Endodermal cell (in vitro differentiated cells): ENCODE measurements around the gene HPCAL1. TPM values are rescaled to one million over a fixed set of nuclear protein-coding genes. Genes with fewer than 3 reads are reported as not detected.
"Not testable (repeated sequence)": the region's sequence is repeated elsewhere in the genome, so short reads cannot be mapped to it uniquely, and the experiment has no call there.

ENCODE experiments used
- DNase-seq: peaks from one replicate; pipeline ENCODE4 v3.0.0-alpha.2; 2017
- H3K27ac ChIP-seq: 2 replicates; pipeline ENCODE4 v1.5.1; 2013; ENCODE audit warnings: mild to moderate bottlenecking, low read depth, low read length, moderate library complexity
- H3K27me3 ChIP-seq: 2 replicates; pipeline ENCODE4 v1.6.1; 2013; ENCODE audit warnings: mild to moderate bottlenecking, low read length, moderate library complexity; ENCODE audit not compliant: insufficient read depth, control insufficient read depth, poor library complexity, severe bottlenecking
- H3K36me3 ChIP-seq: 2 replicates; pipeline ENCODE4 v1.7.0; 2013; ENCODE audit warnings: mild to moderate bottlenecking, low read length, moderate library complexity; ENCODE audit not compliant: control insufficient read depth, insufficient read depth
- H3K4me1 ChIP-seq: one replicate; pipeline ENCODE4 v1.7.0; 2013; ENCODE audit warnings: low read length; ENCODE audit not compliant: control insufficient read depth, insufficient read depth
- H3K4me3 ChIP-seq: 2 replicates; pipeline ENCODE4 v1.5.1; 2013; ENCODE audit warnings: mild to moderate bottlenecking, low read length, moderate library complexity
- H3K9ac ChIP-seq: 2 replicates; pipeline ENCODE4 v1.6.1; 2013; ENCODE audit warnings: mild to moderate bottlenecking, low read length, moderate library complexity; ENCODE audit not compliant: poor library complexity, severe bottlenecking; ENCODE audit errors: extremely low read depth
- H3K9me3 ChIP-seq: 2 replicates; pipeline ENCODE4 v1.6.1; 2013; ENCODE audit warnings: mild to moderate bottlenecking, low read length, moderate library complexity; ENCODE audit not compliant: control insufficient read depth
- H3K27ac Mint-ChIP-seq: 2 replicates; pipeline ENCODE4 v1.8.0; 2020; ENCODE audit warnings: mixed read lengths
- H3K27me3 Mint-ChIP-seq: 2 replicates; pipeline ENCODE4 v1.8.0; 2021; ENCODE audit warnings: mild to moderate bottlenecking, mixed read lengths; ENCODE audit not compliant: insufficient read depth
- H3K36me3 Mint-ChIP-seq: 2 replicates; pipeline ENCODE4 v1.8.0; 2020; ENCODE audit warnings: low read depth, mixed read lengths
- H3K4me1 Mint-ChIP-seq: 2 replicates; pipeline ENCODE4 v1.8.0; 2020; ENCODE audit warnings: mixed read lengths
- H3K4me3 Mint-ChIP-seq: 2 replicates; pipeline ENCODE4 v1.8.0; 2020; ENCODE audit warnings: mild to moderate bottlenecking, moderate library complexity, mixed read lengths
- H3K9me3 Mint-ChIP-seq: 2 replicates; pipeline ENCODE4 v1.8.0; 2020; ENCODE audit warnings: mild to moderate bottlenecking, mixed read lengths
- CTCF ChIP-seq: fragments of 200-600 bp; sonication (generic); conservative IDR thresholded peaks from 2 replicates; pipeline ENCODE4 v1.5.0; 2021; ENCODE audit warnings: antibody characterized with exemption, mild to moderate bottlenecking
- WGBS, 2 experiments: methylation state at CpG; one replicate each; pipeline versions ENCODE4 v1.1.5 to v1.1.7; 2013; ENCODE audit warnings: missing lambda C conversion rate in 2 of 2, mixed read lengths in 1 of 2; ENCODE audit not compliant: insufficient coverage in 1 of 2, insufficient read length in 1 of 2; 5-methylcytosine and 5-hydroxymethylcytosine counted together
- total RNA-seq, 2 donors: library from RNA; stranded (reverse); fragmentation: NEBNext Ultra II Directional in 1 of 2; extraction: Animal tissue kit (Norgen Biotek cat#: 25700) in 1 of 2; gene quantifications; 2 replicates in 1 of 2; 3 replicates in 1 of 2; pipeline ENCODE4 v1.2.1, GENCODE V29; 2021

Gene HPCAL1
- total RNA-seq, 2 donors from 2014 or later = 6.8 to 8.1 TPM

DNA sequence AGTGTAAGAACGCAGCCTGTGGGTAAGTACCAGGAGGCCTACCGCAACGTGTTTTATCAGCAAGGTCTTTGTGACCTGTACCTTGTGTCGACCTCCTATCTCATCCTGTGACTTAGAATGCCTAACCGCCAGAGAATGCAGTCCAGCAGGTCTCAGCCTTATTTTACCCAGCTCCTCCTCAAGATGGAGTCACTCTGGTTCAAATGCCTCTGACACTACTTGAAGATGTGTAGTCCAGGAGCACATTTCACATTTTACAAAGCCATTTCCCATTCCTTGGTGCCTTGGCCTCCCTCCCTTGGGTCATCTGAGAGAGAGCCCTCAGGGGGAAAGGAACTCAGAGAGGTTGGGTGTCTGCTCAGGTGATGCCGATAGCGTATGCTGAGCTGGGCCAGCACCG lies 6.6 kb upstream of the HPCAL1 start:
- Mint-ChIP-seq H3K4me1 (peaks cover 12% of the 10 kb centered on the region), H3K4me3 (no peak overlapping the region), H3K27me3 (no peaks in the 10 kb centered on the region), H3K36me3 (peaks cover 3% of the 10 kb centered on the region), H3K27ac (no peak overlapping the region), H3K9me3 (peaks cover 13% of the 10 kb centered on the region)
- peaks cover 15% of the 10 kb centered on the region for H3K9me3 ChIP-seq
- no peaks in the 10 kb centered on the region for H3K36me3 ChIP-seq
- no peaks in the 10 kb centered on the region for H3K27me3 ChIP-seq
- no peak for DNase-seq
- H3K9ac ChIP-seq = no peak overlapping the region
- no peak overlapping the region for H3K4me3 ChIP-seq
- no peaks in the 10 kb centered on the region for H3K4me1 ChIP-seq
- TF ChIP-seq CTCF = no peak
- H3K27ac ChIP-seq = no peak overlapping the region
- 94 to 96% methylated on average over 5 to 8 of the region's 8 CpGs for WGBS, 2 experiments

- Mint-ChIP-seq H3K9me3 (peaks cover 13% of the 10 kb centered on the region), H3K4me1 (peaks cover 15% of the 10 kb centered on the region), H3K27ac (peak overlapping the region; percentile 48), H3K4me3 (no peak overlapping the region), H3K27me3 (peaks cover 2% of the 10 kb centered on the region), H3K36me3 (peaks cover 3% of the 10 kb centered on the region)
- Histone ChIP-seq H3K9ac (no peak overlapping the region), H3K9me3 (peaks cover 15% of the 10 kb centered on the region), H3K36me3 (no peaks in the 10 kb centered on the region), H3K4me3 (no peak overlapping the region), H3K27me3 (no peaks in the 10 kb centered on the region), H3K4me1 (no peaks in the 10 kb centered on the region), H3K27ac (no peak overlapping the region)
- no peak for TF ChIP-seq CTCF
- 84 to 92% methylated on average over 7 to 15 of the region's 16 CpGs for WGBS, 2 experiments
- DNase-seq = no peak
Observed at GRCh38 chr2:10297191-10297830, 5.4 kb upstream of the HPCAL1 start.

DNA sequence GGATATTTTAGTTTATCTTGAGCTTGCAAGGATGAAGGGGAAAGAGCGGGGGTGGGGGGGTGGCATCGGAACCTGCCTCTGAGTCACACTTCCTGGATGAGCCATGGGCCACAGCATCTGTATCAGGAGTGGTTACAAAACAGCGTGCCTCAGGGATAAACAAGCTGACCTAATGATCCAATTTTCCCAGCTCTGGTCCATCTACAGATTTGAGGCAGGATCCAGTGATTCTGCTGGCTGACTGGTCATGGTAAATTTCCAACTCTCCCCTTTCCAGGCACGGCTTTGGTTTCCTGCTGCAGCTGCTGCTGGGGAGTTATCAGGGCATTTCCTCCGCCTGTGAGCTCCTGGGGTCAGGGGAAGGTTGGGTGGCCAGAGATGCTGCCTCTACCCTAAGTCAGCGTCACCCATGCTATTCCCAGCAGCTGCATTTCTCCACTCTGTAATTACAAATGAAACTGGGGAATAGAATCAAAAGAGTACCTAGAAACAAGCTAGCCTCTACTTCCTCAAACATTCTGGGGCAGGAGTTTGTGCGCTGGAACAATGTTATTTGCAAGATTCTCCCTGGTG lies 4.7 kb upstream of the HPCAL1 start:
- peaks cover 16% of the 10 kb centered on the region for H3K4me1 Mint-ChIP-seq
- peaks cover 13% of the 10 kb centered on the region for H3K9me3 Mint-ChIP-seq
- Histone ChIP-seq H3K9me3 (peaks cover 15% of the 10 kb centered on the region), H3K9ac (no peak overlapping the region), H3K27ac (no peak overlapping the region), H3K36me3 (no peaks in the 10 kb centered on the region), H3K4me1 (no peaks in the 10 kb centered on the region), H3K27me3 (peaks cover 1% of the 10 kb centered on the region), H3K4me3 (no peak overlapping the region)
- WGBS, 2 experiments = 73 to 83% methylated on average over 3 to 7 of the region's 7 CpGs
- H3K4me3 Mint-ChIP-seq = no peak overlapping the region
- peaks cover 3% of the 10 kb centered on the region for H3K36me3 Mint-ChIP-seq
- peak overlapping the region; percentile 48 for H3K27ac Mint-ChIP-seq
- peaks cover 3% of the 10 kb centered on the region for H3K27me3 Mint-ChIP-seq
- no peak for TF ChIP-seq CTCF
- DNase-seq = no peak

- H3K9ac ChIP-seq, H3K9me3 Mint-ChIP-seq, H3K27ac ChIP-seq: not testable (repeated sequence)
Observed at GRCh38 chr2:10298777-10299176, 3.9 kb upstream of the HPCAL1 start.

More at GRCh38 chr2:10298777-10299176, 3.9 kb upstream of the HPCAL1 start:
- H3K27me3 Mint-ChIP-seq, DNase-seq, H3K27ac Mint-ChIP-seq, H3K27me3 ChIP-seq, H3K4me3 ChIP-seq, H3K36me3 Mint-ChIP-seq, H3K36me3 ChIP-seq, H3K4me3 Mint-ChIP-seq, H3K4me1 ChIP-seq, H3K9me3 ChIP-seq: not testable (repeated sequence)
- H3K4me1 Mint-ChIP-seq = peaks cover 19% of the 10 kb centered on the region
